ENCODE measurements around the gene PPFIA1.

PPFIA1 gene

GRCh38 chr11:70432065-70432464, 161.6 kb downstream of the PPFIA1 start:
- no peak for DNase-seq (ENCODE audit: low read depth in 2 of 2)

GRCh38 chr11:70432580-70432979, 162.1 kb downstream of the PPFIA1 start:
- no peak for DNase-seq (ENCODE audit: low read depth in 2 of 2)

GRCh38 chr11:70433038-70433437, 162.5 kb downstream of the PPFIA1 start:
- no peak for DNase-seq (ENCODE audit: low read depth in 2 of 2)

GRCh38 chr11:70433526-70433925, 163.0 kb downstream of the PPFIA1 start:
- no peak for DNase-seq (ENCODE audit: low read depth in 2 of 2)

Data from activated CD8-positive, alpha-beta memory T cell treated with anti-CD3 and anti-CD28 coated beads for 4 hours (primary cell).